ENCODE data around the gene RSRC1.

- TF ChIP-seq CTCF (IDR thresholded peaks at IDR 0.05; ENCODE audit: low read depth, low read length) (no peak), EZH2phosphoT487 (IDR thresholded peaks at IDR 0.05; ENCODE audit: low read depth) (no peak)
Observed at GRCh38 chr3:158522221-158523136, 412.6 kb downstream of the RSRC1 start.
